GM12878 (cell line): ENCODE data around the gene COLQ. TPM values are rescaled to one million over a fixed set of nuclear protein-coding genes. Genes with fewer than 3 reads are reported as not detected.

ENCODE experiments used
- ATAC-seq: fragments of 200-7000 bp; cut with Tn5 transposase; 3 replicates; pipeline ENCODE4 v1.9.1; 2020; ENCODE audit warnings: mild to moderate bottlenecking, moderate library complexity
- BruUV-seq: library from RNA; stranded (reverse); fragments of 400-500 nt; replicated peaks from 2 replicates; lab custom pipeline; 2021; lab: Mats Ljungman, UMichigan
- CTCF ChIA-PET: fragments of 300-600 bp; sonication (Branson Sonifier 250); formaldehyde crosslinking; extraction: SDS; loops from one replicate; lab custom pipeline; 2021; ENCODE audit warnings: inconsistent platforms; lab: Yijun Ruan, JAX
- POLR2A ChIA-PET: fragments of 350-600 bp; formaldehyde crosslinking; extraction: SDS; loops from one replicate; lab custom pipeline; 2021; ENCODE audit warnings: inconsistent platforms; lab: Charles Lee
- RAD21 ChIA-PET: fragments of 300-600 bp; sonication (Branson Sonifier 250); formaldehyde crosslinking; loops from one replicate; lab custom pipeline; 2023; ENCODE audit warnings: antibody characterized with exemption; ENCODE audit not compliant: unreplicated experiment; lab: Charles Lee
- SMC1A ChIA-PET: fragments of 300-600 bp; sonication (Branson Sonifier 250); formaldehyde crosslinking; loops from one replicate; lab custom pipeline; 2023; ENCODE audit not compliant: unreplicated experiment, uncharacterized antibody; lab: Charles Lee
- DNase-seq: peaks from one replicate; pipeline ENCODE4 v3.0.0-alpha.2; 2011; ENCODE audit warnings: low read depth, low spot score
- FAIRE-seq: peaks from 3 replicates; lab custom pipeline; 2011; peaks lifted over from hg19 to GRCh38; lab: Jason Lieb, UNC
- H2AFZ ChIP-seq: 2 replicates; pipeline ENCODE4 v1.6.0; 2011; ENCODE audit warnings: low read depth, low read length, control low read depth; ENCODE audit not compliant: control insufficient read depth
- H3K27ac ChIP-seq: 2 replicates; pipeline ENCODE4 v1.5.1; 2011; ENCODE audit warnings: control low read depth; ENCODE audit not compliant: control insufficient read depth, insufficient read depth
- H3K27me3 ChIP-seq, 2 experiments: replicated peaks in 1 of 2; 2 replicates each; pipeline versions ENCODE4 v1.6.0 to v1.6.1; 2011; ENCODE audit warnings: low read length in 1 of 2; ENCODE audit not compliant: control insufficient read depth in 2 of 2, insufficient read depth in 2 of 2
- H3K36me3 ChIP-seq, 2 experiments: 2 replicates each; pipeline ENCODE4 v1.5.1; 2011; ENCODE audit warnings: low read length in 1 of 2; ENCODE audit not compliant: control insufficient read depth in 2 of 2, insufficient read depth in 2 of 2
- H3K4me1 ChIP-seq: 2 replicates; pipeline ENCODE4 v1.6.1; 2011; ENCODE audit warnings: mild to moderate bottlenecking, low read length, moderate library complexity, mixed read lengths; ENCODE audit not compliant: control insufficient read depth, insufficient read depth
- H3K4me2 ChIP-seq: 2 replicates; pipeline ENCODE4 v1.6.0; 2011; ENCODE audit warnings: control low read depth; ENCODE audit not compliant: control insufficient read depth, insufficient read depth
- H3K4me3 ChIP-seq: fragments of 200-600 bp; sonication (generic); 2 replicates; pipeline ENCODE4 v1.5.1; 2016
- H3K79me2 ChIP-seq: 2 replicates; pipeline ENCODE4 v1.6.0; 2011; ENCODE audit warnings: low read length; ENCODE audit not compliant: control insufficient read depth, insufficient read depth
- H3K9ac ChIP-seq: 2 replicates; pipeline ENCODE4 v1.8.0; 2011; ENCODE audit warnings: low read length, control low read depth, mixed read lengths; ENCODE audit not compliant: control insufficient read depth, insufficient read depth
- H3K9me3 ChIP-seq: replicated peaks from 3 replicates; pipeline ENCODE4 v1.5.1; 2011; ENCODE audit warnings: mild to moderate bottlenecking, low read length; ENCODE audit not compliant: control insufficient read depth, insufficient read depth
- H4K20me1 ChIP-seq: 2 replicates; pipeline ENCODE4 v1.6.0; 2011; ENCODE audit not compliant: control insufficient read depth, insufficient read depth
- ASH2L ChIP-seq: fragments of 300-600, 200-600 bp; sonication (generic); IDR thresholded peaks from 2 replicates; pipeline ENCODE4 v1.6.1; 2017; ENCODE audit warnings: low read depth, mild to moderate bottlenecking, borderline replicate concordance
- BHLHE40 ChIP-seq, 2 experiments: fragments of 450-650 bp in 1 of 2; IDR thresholded peaks; 2 replicates each; pipeline ENCODE4 v1.6.1; 2011 to 2017; ENCODE audit warnings: low read depth in 2 of 2, borderline replicate concordance in 1 of 2, improper control_type of control experiment in 1 of 2, low read length in 1 of 2, mild to moderate bottlenecking in 1 of 2
- CBX5 ChIP-seq: sonication (generic); IDR thresholded peaks from 2 replicates; pipeline ENCODE4 v1.6.1; 2016; ENCODE audit warnings: low read depth, moderate library complexity, mild to moderate bottlenecking, inconsistent platforms
- CEBPB ChIP-seq, 2 experiments: fragments of 150-350 bp in 1 of 2; IDR thresholded peaks; 2 replicates each; pipeline ENCODE4 v1.6.1; 2012 to 2014; ENCODE audit warnings: low read depth in 2 of 2, low read length in 2 of 2, borderline replicate concordance in 1 of 2, inconsistent platforms in 1 of 2
- CHD2 ChIP-seq: IDR thresholded peaks from 2 replicates; pipeline ENCODE4 v1.6.1; 2011; ENCODE audit warnings: low read depth, low read length, improper control_type of control experiment, borderline replicate concordance
- HDAC6 ChIP-seq: fragments of 200-600 bp; sonication (generic); IDR thresholded peaks from one replicate; pipeline ENCODE4 v1.8.0; 2017; ENCODE audit warnings: antibody characterized with exemption; ENCODE audit not compliant: unreplicated experiment
- IKZF2 ChIP-seq, 2 experiments: fragments of 450-650 bp; IDR thresholded peaks; 2 replicates each; pipeline ENCODE4 v1.6.1; 2017; ENCODE audit warnings: mild to moderate bottlenecking in 2 of 2, moderate library complexity in 2 of 2
- IRF4 ChIP-seq: IDR thresholded peaks from 2 replicates; pipeline ENCODE4 v1.6.1; 2011; ENCODE audit warnings: low read depth, low read length
- MEF2B ChIP-seq: fragments of 450-650 bp; IDR thresholded peaks from 2 replicates; pipeline ENCODE4 v1.6.1; 2018; ENCODE audit warnings: mild to moderate bottlenecking, moderate library complexity; ENCODE audit not compliant: partially characterized antibody, poor library complexity, severe bottlenecking
- NRF1 ChIP-seq: conservative IDR thresholded peaks from 2 replicates; pipeline ENCODE4 v1.6.1; 2011; ENCODE audit warnings: mild to moderate bottlenecking, low read depth, low read length, improper control_type of control experiment
- SMC3 ChIP-seq: IDR thresholded peaks from 2 replicates; pipeline ENCODE4 v1.6.1; 2011; ENCODE audit warnings: low read length, improper control_type of control experiment, borderline replicate concordance
- ZNF274 ChIP-seq: IDR thresholded peaks from one replicate; pipeline ENCODE4 v1.8.0; 2011; ENCODE audit not compliant: insufficient read length, insufficient read depth
- WGBS: methylation state at CpG from one replicate; pipeline ENCODE4 v1.1.6; 2016; ENCODE audit warnings: low lambda C conversion rate; ENCODE audit not compliant: insufficient replicate concordance, insufficient coverage; ENCODE audit errors: missing lambda C conversion rate; 5-methylcytosine and 5-hydroxymethylcytosine counted together
- in situ Hi-C: fragments of 300-500 bp; cut with MboI; formaldehyde crosslinking; loops from 9 replicates; pipeline ENCODE4 v1.14.3; 2018; ENCODE audit warnings: mixed read lengths
- intact Hi-C: fragments of 100-400 bp; cut with micrococcal nuclease; formaldehyde crosslinking; loops from one replicate; pipeline ENCODE4 v1.14.2; 2022; ENCODE audit not compliant: unreplicated experiment
- polyA plus RNA-seq, 11 experiments: library from polyadenylated mRNA; depleted of rRNA in 4 of 11; unstranded in 6 of 11; stranded (reverse) in 5 of 11; fragments of >200 nt; fragmentation: Nextera tagmentation in 4 of 11; fragmentation: Illumina TruSeq in 1 of 11; extraction: Ambion mirVana in 4 of 11; extraction: Trizol in 1 of 11; gene quantifications; 1 replicate in 1 of 11; 2 replicates in 10 of 11; pipeline versions ENCODE4 v1.2.1 to v1.2.3, GENCODE V29; 2011 to 2016; ENCODE audit warnings: inconsistent platforms in 2 of 11, missing spikeins in 2 of 11, low read depth in 1 of 11
- total RNA-seq, 4 experiments: library from RNA; depleted of rRNA in 3 of 4; stranded (reverse); fragments of >200 nt in 3 of 4; fragmentation: Illumina TruSeq in 1 of 4; extraction: Trizol in 1 of 4; gene quantifications; 2 replicates each; pipeline versions ENCODE4 v1.2.1 to v1.2.3, GENCODE V29; 2013 to 2021
- TF ChIP-seq, protein P1 (sequence below): IDR thresholded peaks from 2 replicates; pipeline ENCODE4 v1.6.1; 2012; ENCODE audit warnings: improper control_type of control experiment, low read depth, low read length; ENCODE audit not compliant: insufficient replicate concordance

The COLQ gene
- total and polyA plus RNA-seq, 10 of the 15 experiments (the other 5 are each of a cell fraction or from before 2014, with no cell fraction given), result 0.13 to 2.7 (median 0.70) TPM

DNA sequence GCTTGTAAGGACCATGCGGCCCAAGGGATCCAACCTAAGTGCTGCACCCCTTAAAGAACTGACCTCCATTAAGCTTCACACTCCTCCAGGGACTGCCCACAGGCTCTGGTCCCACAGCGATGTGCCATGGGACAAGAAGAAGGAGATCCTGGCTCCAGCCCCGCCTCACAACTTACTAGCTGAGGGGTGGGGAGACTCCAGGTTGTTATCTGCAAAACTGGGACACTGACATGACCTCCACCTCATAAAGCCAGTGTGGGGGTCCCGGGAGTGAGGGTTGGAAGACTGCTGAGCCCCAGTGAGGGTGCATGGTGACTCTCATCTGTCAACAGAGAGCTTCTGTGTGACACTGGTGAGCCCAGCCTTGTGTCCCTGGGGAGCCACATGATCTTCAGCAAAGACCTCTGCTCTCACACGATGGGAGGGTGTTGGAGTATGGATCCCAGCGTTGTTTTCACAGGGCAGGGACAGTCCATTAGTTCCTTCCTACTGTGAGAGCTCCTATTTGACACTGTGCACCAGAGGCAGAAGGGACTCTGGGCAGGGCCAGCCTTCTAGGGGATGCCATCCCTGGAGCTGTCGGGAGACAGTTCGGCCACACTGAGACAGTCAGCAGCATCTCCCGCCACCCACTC, 67.4 kb downstream of the COLQ start:
- ChIA-PET CTCF (interaction anchor here (0.6 to 2.1 kb wide), 2 partner anchors 13 to 114 kb away, joined by 3 to 10 read pairs; no protein-coding TSS in a partner anchor), POLR2A (no interaction called here), RAD21 (no interaction called here), SMC1A (no interaction called here)
- in situ Hi-C loops, result no loop called here
- no peaks in the 10 kb centered on the region for H3K36me3 ChIP-seq
- no peaks in the 10 kb centered on the region for H4K20me1 ChIP-seq
- ATAC-seq (no peak), FAIRE-seq (no peak), DNase-seq (no peak)
- no peaks in the 10 kb centered on the region for H3K79me2 ChIP-seq
- no peak overlapping the region for H3K27ac ChIP-seq
- no peak overlapping the region for H2AFZ ChIP-seq
- H3K27me3 ChIP-seq, result no peaks in the 10 kb centered on the region
- no peak overlapping the region for H3K4me3 ChIP-seq
- H3K9me3 ChIP-seq, result no peaks in the 10 kb centered on the region
- TF ChIP-seq NRF1, result no peak
- TF ChIP-seq SMC3, result no peak
- TF ChIP-seq IKZF2 (IDR thresholded peaks at IDR 0.05), result no peak
- TF ChIP-seq CHD2, result no peak
- no peak for TF ChIP-seq ZNF274
- peak; percentile 30 for TF ChIP-seq MEF2B
- H3K4me2 ChIP-seq, result no peak overlapping the region
- H3K9ac ChIP-seq, result no peak overlapping the region
- intact Hi-C loops, result no loop called here
- WGBS, result 55% methylated on average over 9 of the region's 9 CpGs
- no TSS peak for BruUV-seq
- no peaks in the 10 kb centered on the region for H3K4me1 ChIP-seq

DNA sequence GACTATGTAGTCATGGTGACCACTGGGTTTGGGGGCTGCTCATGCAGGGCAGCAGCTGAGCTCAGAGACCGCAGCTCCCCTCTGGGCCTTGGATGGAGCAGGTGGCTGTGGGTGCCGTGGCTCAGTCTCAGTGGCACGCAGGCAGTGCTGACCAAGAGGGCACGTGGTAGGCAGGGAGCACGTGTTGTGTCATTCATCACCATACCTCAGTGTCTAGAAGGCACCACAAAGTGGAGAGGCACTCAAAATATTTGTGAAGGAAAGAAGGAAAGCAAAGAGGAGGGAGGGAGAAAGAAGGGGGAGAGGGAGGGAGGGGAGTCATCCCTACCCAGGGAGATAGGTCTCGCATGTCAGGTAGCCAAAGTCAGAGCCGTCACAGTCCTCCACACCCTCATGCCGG, 68.0 kb downstream of the COLQ start:
- DNase-seq (no peak), FAIRE-seq (no peak), ATAC-seq (no peak)
- Histone ChIP-seq H3K9me3 (no peaks in the 10 kb centered on the region), H3K27ac (no peak overlapping the region), H4K20me1 (no peaks in the 10 kb centered on the region), H3K36me3 (no peaks in the 10 kb centered on the region), H3K4me2 (no peak overlapping the region), H3K4me1 (no peaks in the 10 kb centered on the region), H3K9ac (no peak overlapping the region), H3K4me3 (no peak overlapping the region), H3K27me3 (no peaks in the 10 kb centered on the region), H3K79me2 (no peaks in the 10 kb centered on the region), H2AFZ (no peak overlapping the region)
- WGBS, result 27% methylated on average over 8 of the region's 8 CpGs
- CTCF ChIA-PET, result no interaction called here
- intact Hi-C loops (no loop called here), in situ Hi-C loops (no loop called here)
- RAD21 ChIA-PET, result no interaction called here
- POLR2A ChIA-PET, result no interaction called here
- SMC1A ChIA-PET, result no interaction called here
- BruUV-seq, result no TSS peak
- TF ChIP-seq HDAC6, result no peak
- no peak for TF ChIP-seq CEBPB (IDR thresholded peaks at IDR 0.05; ENCODE audit: borderline replicate concordance in 1 of 2, low read depth in 2 of 2, low read length in 2 of 2)
- no peak for TF ChIP-seq IRF4
- no peak for TF ChIP-seq CBX5
- TF ChIP-seq ASH2L, result no peak
- no peak for TF ChIP-seq SMC3
- peak in 1 of 2 experiments; percentile 30; a peak in 1 of 4 replicates for TF ChIP-seq BHLHE40 (IDR thresholded peaks at IDR 0.05; ENCODE audit: borderline replicate concordance in 1 of 2, low read depth in 2 of 2, low read length in 1 of 2)
- TF ChIP-seq, protein P1, sequence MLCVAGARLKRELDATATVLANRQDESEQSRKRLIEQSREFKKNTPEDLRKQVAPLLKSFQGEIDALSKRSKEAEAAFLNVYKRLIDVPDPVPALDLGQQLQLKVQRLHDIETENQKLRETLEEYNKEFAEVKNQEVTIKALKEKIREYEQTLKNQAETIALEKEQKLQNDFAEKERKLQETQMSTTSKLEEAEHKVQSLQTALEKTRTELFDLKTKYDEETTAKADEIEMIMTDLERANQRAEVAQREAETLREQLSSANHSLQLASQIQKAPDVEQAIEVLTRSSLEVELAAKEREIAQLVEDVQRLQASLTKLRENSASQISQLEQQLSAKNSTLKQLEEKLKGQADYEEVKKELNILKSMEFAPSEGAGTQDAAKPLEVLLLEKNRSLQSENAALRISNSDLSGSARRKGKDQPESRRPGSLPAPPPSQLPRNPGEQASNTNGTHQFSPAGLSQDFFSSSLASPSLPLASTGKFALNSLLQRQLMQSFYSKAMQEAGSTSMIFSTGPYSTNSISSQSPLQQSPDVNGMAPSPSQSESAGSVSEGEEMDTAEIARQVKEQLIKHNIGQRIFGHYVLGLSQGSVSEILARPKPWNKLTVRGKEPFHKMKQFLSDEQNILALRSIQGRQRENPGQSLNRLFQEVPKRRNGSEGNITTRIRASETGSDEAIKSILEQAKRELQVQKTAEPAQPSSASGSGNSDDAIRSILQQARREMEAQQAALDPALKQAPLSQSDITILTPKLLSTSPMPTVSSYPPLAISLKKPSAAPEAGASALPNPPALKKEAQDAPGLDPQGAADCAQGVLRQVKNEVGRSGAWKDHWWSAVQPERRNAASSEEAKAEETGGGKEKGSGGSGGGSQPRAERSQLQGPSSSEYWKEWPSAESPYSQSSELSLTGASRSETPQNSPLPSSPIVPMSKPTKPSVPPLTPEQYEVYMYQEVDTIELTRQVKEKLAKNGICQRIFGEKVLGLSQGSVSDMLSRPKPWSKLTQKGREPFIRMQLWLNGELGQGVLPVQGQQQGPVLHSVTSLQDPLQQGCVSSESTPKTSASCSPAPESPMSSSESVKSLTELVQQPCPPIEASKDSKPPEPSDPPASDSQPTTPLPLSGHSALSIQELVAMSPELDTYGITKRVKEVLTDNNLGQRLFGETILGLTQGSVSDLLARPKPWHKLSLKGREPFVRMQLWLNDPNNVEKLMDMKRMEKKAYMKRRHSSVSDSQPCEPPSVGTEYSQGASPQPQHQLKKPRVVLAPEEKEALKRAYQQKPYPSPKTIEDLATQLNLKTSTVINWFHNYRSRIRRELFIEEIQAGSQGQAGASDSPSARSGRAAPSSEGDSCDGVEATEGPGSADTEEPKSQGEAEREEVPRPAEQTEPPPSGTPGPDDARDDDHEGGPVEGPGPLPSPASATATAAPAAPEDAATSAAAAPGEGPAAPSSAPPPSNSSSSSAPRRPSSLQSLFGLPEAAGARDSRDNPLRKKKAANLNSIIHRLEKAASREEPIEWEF, result no peak
